H1 (cell line): Measurements from ENCODE around the gene FTSJ3. TPM values are rescaled to one million over a fixed set of nuclear protein-coding genes. Genes with fewer than 3 reads are reported as not detected.

Experiments
- CTCF ChIA-PET: fragments of 300-600 bp; sonication (Branson Sonifier 250); formaldehyde crosslinking; loops from one replicate; lab custom pipeline; 2021; ENCODE audit not compliant: partially characterized antibody; lab: Charles Lee
- POLR2A ChIA-PET: fragments of 300-600 bp; sonication (Branson Sonifier 250); formaldehyde crosslinking; loops from one replicate; lab custom pipeline; 2021; ENCODE audit warnings: inconsistent platforms; ENCODE audit not compliant: partially characterized antibody; lab: Charles Lee
- DNase-seq, 2 experiments: peaks; one replicate each; pipeline versions ENCODE4 v3.0.0 to v3.0.0-alpha.2; 2010 to 2022; ENCODE audit warnings: low spot score in 2 of 2, low read depth in 1 of 2, mixed read lengths in 1 of 2
- FAIRE-seq: peaks from 2 replicates; lab custom pipeline; 2011; peaks lifted over from hg19 to GRCh38; lab: Jason Lieb, UNC
- H2AFZ ChIP-seq: 2 replicates; pipeline ENCODE4 v1.8.1; 2012; ENCODE audit warnings: low read length, inconsistent platforms
- H2AK5ac ChIP-seq: 2 replicates; pipeline ENCODE4 v1.6.1; 2013; ENCODE audit warnings: low read depth, low read length
- H2BK120ac ChIP-seq: replicated peaks from 2 replicates; pipeline ENCODE3; 2013; ENCODE audit warnings: low read depth, low read length, inconsistent platforms
- H2BK12ac ChIP-seq: 2 replicates; pipeline ENCODE4 v1.6.1; 2013; ENCODE audit warnings: low read depth, low read length
- H2BK15ac ChIP-seq: 2 replicates; pipeline ENCODE4 v1.6.1; 2013; ENCODE audit warnings: low read length
- H2BK20ac ChIP-seq: 2 replicates; pipeline ENCODE4 v1.6.1; 2013; ENCODE audit warnings: low read length
- H2BK5ac ChIP-seq: 2 replicates; pipeline ENCODE4 v1.6.1; 2013; ENCODE audit warnings: low read depth, low read length
- H3K14ac ChIP-seq: 2 replicates; pipeline ENCODE4 v1.6.1; 2013; ENCODE audit warnings: inconsistent platforms; ENCODE audit not compliant: insufficient read length
- H3K18ac ChIP-seq: 2 replicates; pipeline ENCODE4 v1.6.1; 2013; ENCODE audit warnings: low read length; ENCODE audit errors: extremely low read depth
- H3K23ac ChIP-seq: 2 replicates; pipeline ENCODE4 v1.6.1; 2013; ENCODE audit warnings: inconsistent platforms; ENCODE audit not compliant: insufficient read length
- H3K23me2 ChIP-seq: 2 replicates; pipeline ENCODE4 v1.6.1; 2013; ENCODE audit warnings: low read depth, low read length
- H3K27ac ChIP-seq: 2 replicates; pipeline ENCODE4 v1.6.1; 2011; ENCODE audit warnings: low read depth, low read length, inconsistent platforms
- H3K27me3 ChIP-seq, 4 experiments: replicated peaks in 1 of 4; 1 replicate in 1 of 4; 2 replicates in 3 of 4; pipeline versions ENCODE4 v1.6.1 to v1.8.1; 2011 to 2013; ENCODE audit warnings: low read length in 3 of 4, mild to moderate bottlenecking in 3 of 4, inconsistent platforms in 2 of 4, mixed read lengths in 2 of 4, moderate library complexity in 1 of 4; ENCODE audit not compliant: control insufficient read depth in 3 of 4, insufficient read depth in 3 of 4; ENCODE audit errors: extremely low read depth in 1 of 4
- H3K36me3 ChIP-seq, 4 experiments: 2 replicates each; pipeline versions ENCODE4 v1.6.1 to v1.8.1; 2011 to 2013; ENCODE audit warnings: mild to moderate bottlenecking in 4 of 4, low read length in 3 of 4, moderate library complexity in 2 of 4, control low read depth in 1 of 4, inconsistent platforms in 1 of 4; ENCODE audit not compliant: insufficient read depth in 4 of 4, control insufficient read depth in 2 of 4
- H3K4ac ChIP-seq: replicated peaks from 2 replicates; pipeline ENCODE3; 2013; ENCODE audit warnings: low read length, low read depth, mixed read lengths, inconsistent platforms; ENCODE audit not compliant: insufficient read length
- H3K4me1 ChIP-seq, 4 experiments: replicated peaks in 1 of 4; 1 replicate in 1 of 4; 2 replicates in 3 of 4; pipeline versions ENCODE4 v1.6.1 to v1.8.1; 2011 to 2013; ENCODE audit warnings: low read length in 3 of 4, inconsistent platforms in 2 of 4, mixed read lengths in 1 of 4; ENCODE audit not compliant: insufficient read depth in 4 of 4, control insufficient read depth in 3 of 4
- H3K4me2 ChIP-seq, 2 experiments: 2 replicates each; pipeline versions ENCODE4 v1.6.1 to v1.8.1; 2011 to 2013; ENCODE audit warnings: low read depth in 2 of 2, low read length in 2 of 2, control low read depth in 1 of 2, inconsistent platforms in 1 of 2, mild to moderate bottlenecking in 1 of 2; ENCODE audit not compliant: insufficient read depth in 1 of 2
- H3K4me3 ChIP-seq, 4 experiments: fragments of 200-600, 300-600 bp in 1 of 4; sonication (generic), shearing (Covaris generic), sonication (Bioruptor Twin) in 1 of 4; 2 replicates each; pipeline versions ENCODE4 v1.5.1 to v1.8.1; 2011 to 2016; ENCODE audit warnings: low read length in 4 of 4, low read depth in 3 of 4, control low read depth in 2 of 4, inconsistent platforms in 2 of 4, mild to moderate bottlenecking in 2 of 4, mixed read lengths in 1 of 4, moderate library complexity in 1 of 4; ENCODE audit not compliant: insufficient read depth in 2 of 4; ENCODE audit errors: extremely low read depth in 1 of 4
- H3K56ac ChIP-seq: replicated peaks from 2 replicates; pipeline ENCODE3; 2013; ENCODE audit warnings: low read depth, mild to moderate bottlenecking, mixed read lengths, low read length, inconsistent platforms; ENCODE audit not compliant: insufficient read length
- H3K79me1 ChIP-seq: 2 replicates; pipeline ENCODE4 v1.6.1; 2013; ENCODE audit warnings: low read depth, low read length, control low read depth
- H3K79me2 ChIP-seq, 2 experiments: 2 replicates each; pipeline versions ENCODE4 v1.6.1 to v1.8.1; 2012 to 2013; ENCODE audit warnings: low read length in 2 of 2, mild to moderate bottlenecking in 2 of 2, inconsistent platforms in 1 of 2; ENCODE audit not compliant: insufficient read depth in 2 of 2, control insufficient read depth in 1 of 2
- H3K9ac ChIP-seq, 4 experiments: replicated peaks in 1 of 4; 1 replicate in 1 of 4; 2 replicates in 3 of 4; pipeline versions ENCODE4 v1.6.1 to v1.8.1; 2011 to 2013; ENCODE audit warnings: low read depth in 3 of 4, low read length in 3 of 4, control low read depth in 2 of 4, mild to moderate bottlenecking in 2 of 4, moderate library complexity in 2 of 4, inconsistent platforms in 1 of 4; ENCODE audit errors: extremely low read depth in 1 of 4
- H3K9me3 ChIP-seq, 2 experiments: 2 replicates each; pipeline versions ENCODE4 v1.6.1 to v1.8.1; 2012 to 2013; ENCODE audit warnings: mild to moderate bottlenecking in 2 of 2, moderate library complexity in 2 of 2, control low read depth in 1 of 2, inconsistent platforms in 1 of 2, low read depth in 1 of 2, low read length in 1 of 2, mixed read lengths in 1 of 2; ENCODE audit not compliant: insufficient read depth in 2 of 2
- H4K20me1 ChIP-seq, 2 experiments: replicated peaks in 1 of 2; 2 replicates each; pipeline versions ENCODE3 to v1.8.1; 2011 to 2013; ENCODE audit warnings: inconsistent platforms in 2 of 2, low read length in 2 of 2, mild to moderate bottlenecking in 1 of 2; ENCODE audit not compliant: insufficient read depth in 2 of 2, control insufficient read depth in 1 of 2
- H4K5ac ChIP-seq: 2 replicates; pipeline ENCODE4 v1.6.1; 2013; ENCODE audit warnings: low read length, low read depth, mixed read lengths, inconsistent platforms; ENCODE audit not compliant: insufficient read length
- H4K8ac ChIP-seq: 2 replicates; pipeline ENCODE4 v1.8.0; 2013; ENCODE audit warnings: mild to moderate bottlenecking, moderate library complexity, low read length, inconsistent platforms; ENCODE audit not compliant: insufficient read depth; ENCODE audit errors: extremely low read depth
- H4K91ac ChIP-seq: replicated peaks from 2 replicates; pipeline ENCODE3; 2013; ENCODE audit warnings: low read length, mixed read lengths, inconsistent platforms; ENCODE audit not compliant: insufficient read length
- ATF2 ChIP-seq: IDR thresholded peaks from 2 replicates; pipeline ENCODE4 v1.6.1; 2012; ENCODE audit warnings: low read length, inconsistent platforms
- BACH1 ChIP-seq: IDR thresholded peaks from 2 replicates; pipeline ENCODE4 v1.6.1; 2012; ENCODE audit warnings: low read length, improper control_type of control experiment
- CTCF ChIP-seq, 3 experiments: IDR thresholded peaks; 1 replicate in 2 of 3; 2 replicates in 1 of 3; pipeline versions ENCODE4 v1.5.1 to v1.6.1; 2011; ENCODE audit warnings: low read length in 3 of 3, mild to moderate bottlenecking in 3 of 3, inconsistent platforms in 2 of 3, low read depth in 1 of 3, moderate library complexity in 1 of 3; ENCODE audit not compliant: insufficient read depth in 1 of 3; ENCODE audit errors: control extremely low read depth in 1 of 3
- EGR1 ChIP-seq: IDR thresholded peaks from 2 replicates; pipeline ENCODE4 v1.6.1; 2011; ENCODE audit warnings: low read depth, low read length, borderline replicate concordance
- TEAD4 ChIP-seq: IDR thresholded peaks from 2 replicates; pipeline ENCODE4 v1.6.1; 2012; ENCODE audit warnings: low read depth, low read length, inconsistent platforms, mixed read lengths
- YY1 ChIP-seq: IDR thresholded peaks from 2 replicates; pipeline ENCODE4 v1.6.1; 2011; ENCODE audit warnings: low read depth, mild to moderate bottlenecking, low read length
- WGBS, 2 experiments: shearing (Covaris generic) in 1 of 2; methylation state at CpG; one replicate each; pipeline versions ENCODE4 v1.1.6 to v1.1.7; 2013 to 2015; ENCODE audit warnings: low lambda C conversion rate in 2 of 2, mixed read lengths in 2 of 2, inconsistent platforms in 1 of 2, low coverage in 1 of 2, missing lambda C conversion rate in 1 of 2; ENCODE audit not compliant: insufficient replicate concordance in 2 of 2, insufficient coverage in 1 of 2, insufficient read length in 1 of 2; ENCODE audit errors: extremely low coverage in 1 of 2, missing lambda C conversion rate in 1 of 2; 5-methylcytosine and 5-hydroxymethylcytosine counted together
- polyA plus RNA-seq, 7 experiments: library from polyadenylated mRNA; depleted of rRNA in 3 of 7; stranded (reverse) in 5 of 7; unstranded in 2 of 7; fragments of >200 nt in 5 of 7; fragments of 200-250 nt in 2 of 7; gene quantifications; 1 replicate in 5 of 7; 2 replicates in 1 of 7; 4 replicates in 1 of 7; pipeline versions ENCODE4 v1.2.1 to v1.2.3, GENCODE V29; 2011 to 2013; ENCODE audit warnings: missing spikeins in 2 of 7, mixed read lengths in 2 of 7
- total RNA-seq: library from RNA; stranded (reverse); fragmentation: NEBNext Ultra II Directional; extraction: Animal tissue kit (Norgen Biotek cat#: 25700); gene quantifications from 2 replicates; pipeline ENCODE4 v1.2.1, GENCODE V29; 2021

Gene FTSJ3
- total and polyA plus RNA-seq, 2 of the 8 experiments (the other 6 are each of a cell fraction or from before 2014, with no cell fraction given), result 42.7 to 77.2 TPM

- peak overlapping the region; percentile 73 for H3K56ac ChIP-seq
- no peak overlapping the region for H2AFZ ChIP-seq
- H3K14ac ChIP-seq, result no peak overlapping the region
- H3K4me2 ChIP-seq, result peak overlapping the region; percentile 93
- no peak overlapping the region for H4K5ac ChIP-seq
- peaks cover 3 to 28% (median 26%) of the 10 kb centered on the region in 4 experiments for H3K4me1 ChIP-seq
- H3K79me1 ChIP-seq, result peaks cover 20% of the 10 kb centered on the region
- peaks cover 8% of the 10 kb centered on the region for H3K23me2 ChIP-seq
- peak overlapping the region; percentile 8 for H3K4ac ChIP-seq
- peaks cover 0 to 4% (median 1%) of the 10 kb centered on the region in 4 experiments; a peak in 2 of 7 replicates for H3K27me3 ChIP-seq
- no peak for DNase-seq
- no peak overlapping the region for H2BK120ac ChIP-seq
- ChIA-PET CTCF (interaction anchor here (0.6 to 1.4 kb wide), 6 partner anchors 9 to 176 kb away, joined by 3 to 7 read pairs (median 4); partner anchors contain the start of gene PSMC5), POLR2A (interaction anchor here (0.7 to 27.8 kb wide), 3 partner anchors 9 to 68 kb away, joined by 3 to 593 read pairs (median 13); partner anchors contain the start of genes CCDC47, DDX42, FTSJ3 and PSMC5)
- FAIRE-seq, result no peak
- H2BK12ac ChIP-seq, result peak overlapping the region; percentile 68; the same call in 1 of the 2 replicates
- WGBS, 2 experiments, result 22% methylated on average over 26 of the region's 26 CpGs; no CpG with 5 or more reads in 1 of the 2 experiments
- H2BK20ac ChIP-seq, result no peak overlapping the region
- H3K9me3 ChIP-seq, result no peaks in the 10 kb centered on the region
- no peak overlapping the region for H3K23ac ChIP-seq
- H2BK15ac ChIP-seq, result peak overlapping the region; percentile 18; the same call in 1 of the 2 replicates
- peaks cover 1 to 4% of the 10 kb centered on the region in 2 experiments for H4K20me1 ChIP-seq
- H3K4me3 ChIP-seq, result peak overlapping the region; percentile 76 to 97 (median 83)
- H4K8ac ChIP-seq, result no peak overlapping the region
- H2BK5ac ChIP-seq, result peak overlapping the region; percentile 73; the same call in 1 of the 2 replicates
- no peak overlapping the region for H3K27ac ChIP-seq
- peak overlapping the region; percentile 8 to 81 (median 73) for H3K9ac ChIP-seq
- H3K36me3 ChIP-seq, result peaks cover 0 to 3% (median 1%) of the 10 kb centered on the region in 4 experiments; a peak in 2 of 8 replicates
- H4K91ac ChIP-seq, result peak overlapping the region; percentile 14
- H3K79me2 ChIP-seq, result peaks cover 11 to 42% of the 10 kb centered on the region in 2 experiments
- peak overlapping the region; percentile 24 for H3K18ac ChIP-seq
- H2AK5ac ChIP-seq, result peak overlapping the region; percentile 55; the same call in 1 of the 2 replicates
- TF ChIP-seq CTCF (IDR thresholded peaks at IDR 0.05; ENCODE audit: control extremely low read depth in 1 of 3, insufficient read depth in 1 of 3, low read depth in 1 of 3, low read length in 3 of 3) (no peak), TEAD4 (no peak), YY1 (no peak), ATF2 (no peak), BACH1 (no peak), EGR1 (no peak)
These were observed 14.1 kb upstream of the FTSJ3 start for GRCh38 chr17:63841350-63842172.
